Endothelial cell of hepatic sinusoid (primary cell): ENCODE measurements around the gene GUSB.

ENCODE experiments used
- in situ Hi-C: cut with HindIII; loops from 2 replicates; pipeline ENCODE4 v1.10.0; 2017; ENCODE audit warnings: low sequenced_read_pairs

Gene GUSB

GRCh38 chr7:65938336-65938895 lies 43.6 kb downstream of the GUSB start:
- in situ Hi-C loops: loop anchor here (25.0 kb wide), 1 partner anchor 99 kb away; no protein-coding TSS in a partner anchor

DNA sequence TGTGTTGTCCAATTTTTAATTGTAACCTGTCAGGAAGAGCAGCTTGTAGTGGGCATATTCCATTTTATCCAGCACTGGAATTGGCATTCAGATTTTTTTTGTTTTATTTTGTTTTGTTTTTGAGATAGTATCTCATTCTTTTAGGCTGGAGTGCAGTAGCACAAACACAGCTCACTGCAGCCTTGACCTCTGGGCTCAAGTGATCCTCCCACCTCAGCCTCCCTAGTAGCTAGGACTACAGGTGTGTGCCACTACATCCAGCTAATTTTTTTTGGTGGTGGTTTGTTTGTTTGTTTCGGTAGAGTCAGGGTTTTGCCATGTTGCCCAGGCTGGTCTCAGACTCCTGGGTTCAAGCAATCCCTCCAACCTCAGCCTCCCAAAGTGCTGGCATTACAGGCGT lies 44.7 kb downstream of the GUSB start:
- in situ Hi-C loops: loop anchor here (25.0 kb wide), 1 partner anchor 100 kb away; no protein-coding TSS in a partner anchor

GRCh38 chr7:65931685-65932084 lies 50.3 kb downstream of the GUSB start:
- in situ Hi-C loops: loop anchor here (25.0 kb wide), 1 partner anchor 106 kb away; no protein-coding TSS in a partner anchor

DNA sequence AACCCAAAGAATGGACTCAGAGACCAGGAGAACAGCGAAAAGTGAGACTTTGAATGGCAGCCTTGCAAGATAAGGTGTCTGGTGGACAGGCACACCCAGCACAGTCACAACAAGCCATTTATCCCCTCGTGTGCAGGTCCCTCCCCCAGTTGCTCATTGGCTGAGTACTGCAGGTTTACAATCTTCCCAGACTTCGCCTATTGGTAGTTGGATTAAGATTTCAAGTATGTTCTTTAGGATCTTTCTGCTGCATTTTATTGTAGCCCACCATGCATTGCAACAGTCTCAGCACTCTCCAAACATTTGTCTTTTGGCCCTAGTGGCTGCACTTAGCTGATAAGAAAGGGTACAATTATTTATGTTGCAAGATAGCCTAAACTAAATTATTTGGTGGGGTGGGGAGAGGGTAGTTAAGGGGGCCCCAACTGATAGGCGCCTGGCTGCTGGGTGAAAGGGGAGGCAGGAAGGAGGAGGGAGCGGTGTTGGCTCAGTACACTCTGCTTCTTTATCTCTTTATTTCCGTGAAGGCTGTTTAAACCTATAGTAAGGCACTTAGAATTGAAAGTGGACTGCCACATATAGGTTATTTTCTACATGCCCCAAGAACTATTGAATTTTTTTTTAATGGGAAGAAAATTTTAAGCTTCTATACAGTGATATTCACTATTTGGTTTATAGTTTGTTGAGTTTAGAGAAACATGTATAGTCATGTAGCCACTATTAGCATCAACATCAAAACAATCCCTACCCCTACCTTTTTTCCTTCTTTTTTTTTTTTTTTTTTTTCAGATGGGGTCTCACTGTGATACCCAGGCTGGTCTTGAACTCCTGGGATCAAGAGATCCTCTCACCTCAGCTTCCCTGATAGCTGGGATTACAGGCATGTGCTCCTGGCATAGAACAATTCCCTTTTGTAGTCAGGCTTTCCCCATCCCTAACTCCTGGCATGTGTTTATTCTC lies 54.2 kb downstream of the GUSB start:
- in situ Hi-C loops: loop anchor here (25.0 kb wide), 1 partner anchor 110 kb away; no protein-coding TSS in a partner anchor

GRCh38 chr7:65926588-65926987 lies 55.4 kb downstream of the GUSB start:
- in situ Hi-C loops: loop anchor here (25.0 kb wide), 1 partner anchor 111 kb away; no protein-coding TSS in a partner anchor

DNA sequence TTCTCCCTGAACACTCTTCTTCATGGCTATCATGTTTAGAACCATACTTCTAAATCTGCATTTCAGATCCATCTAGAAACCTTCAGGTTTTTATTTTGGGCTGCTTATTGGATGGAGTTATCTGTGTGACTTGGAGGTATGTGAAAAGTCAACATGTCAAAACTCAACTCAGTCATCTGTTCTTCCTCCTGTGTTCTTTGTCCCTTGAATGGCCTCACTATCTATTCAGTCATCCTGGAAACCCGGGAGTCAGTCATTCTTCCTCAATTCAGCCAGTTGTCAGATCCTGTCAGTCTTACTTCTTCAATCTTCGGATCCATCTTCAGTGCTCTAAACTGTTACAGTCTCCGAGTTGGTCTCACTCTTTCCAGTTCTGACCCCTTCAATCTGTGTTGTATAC lies 57.0 kb downstream of the GUSB start:
- in situ Hi-C loops: loop anchor here (25.0 kb wide), 1 partner anchor 112 kb away; no protein-coding TSS in a partner anchor

- in situ Hi-C loops: no loop called here
These were observed 57.8 kb downstream of the GUSB start for GRCh38 chr7:65924193-65924592.

GRCh38 chr7:65923316-65923715 lies 58.7 kb downstream of the GUSB start:
- in situ Hi-C loops: no loop called here

GRCh38 chr7:65915921-65916657 lies 65.9 kb downstream of the GUSB start:
- in situ Hi-C loops: no loop called here

DNA sequence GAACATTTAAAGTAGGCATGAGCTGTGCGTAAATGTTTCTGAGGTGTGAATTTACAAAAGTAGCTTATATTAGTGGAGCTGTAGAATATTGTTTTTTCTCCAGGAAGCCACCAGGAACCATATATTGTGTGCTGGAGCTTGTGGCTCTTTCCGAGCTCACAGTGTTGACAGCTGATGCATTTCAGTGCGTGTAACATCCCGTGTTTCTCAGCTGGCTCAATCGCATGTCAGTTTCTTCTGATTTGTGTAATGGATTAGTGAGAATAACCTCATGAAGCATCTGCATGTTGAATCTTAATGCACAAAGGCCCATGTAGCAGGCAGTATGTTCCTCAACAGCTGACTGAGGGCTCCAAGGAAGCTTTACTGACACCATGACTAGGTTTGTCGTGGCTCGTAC lies 69.8 kb downstream of the GUSB start:
- in situ Hi-C loops: no loop called here
